Breast epithelium (tissue), 4 donors: ENCODE data around the gene TMEM100. TPM values are rescaled to one million over a fixed set of nuclear protein-coding genes. Genes with fewer than 3 reads are reported as not detected.

Experiments
- DNase-seq, 2 donors: peaks; one replicate each; pipeline ENCODE4 v3.0.0-alpha.2; 2019; ENCODE audit warnings: low spot score in 2 of 2
- H3K27ac ChIP-seq, 2 donors: fragments of 200-600 bp; sonication (generic) in 1 of 2; one replicate each; pipeline ENCODE4 v1.5.1; 2016 to 2019; ENCODE audit warnings: mild to moderate bottlenecking in 1 of 2
- H3K27me3 ChIP-seq, 2 donors: fragments of 200-600 bp; sonication (generic) in 1 of 2; one replicate each; pipeline versions ENCODE4 v1.5.1 to v1.6.0; 2017 to 2019; ENCODE audit warnings: control low read depth in 1 of 2, mild to moderate bottlenecking in 1 of 2
- H3K36me3 ChIP-seq: fragments of 200-600 bp; one replicate; pipeline ENCODE4 v1.5.1; 2019
- H3K4me1 ChIP-seq, 2 donors: fragments of 200-600 bp; sonication (generic); one replicate each; pipeline ENCODE4 v1.5.1; 2016 to 2019; ENCODE audit warnings: control low read depth in 1 of 2
- H3K4me3 ChIP-seq, 3 donors: fragments of 200-600 bp; sonication (generic); 1 replicate in 2 of 3; 2 replicates in 1 of 3; pipeline ENCODE4 v1.5.1; 2016 to 2019; ENCODE audit warnings: mild to moderate bottlenecking in 3 of 3, moderate library complexity in 2 of 3
- H3K9me3 ChIP-seq, 2 donors: fragments of 200-600 bp; sonication (generic) in 1 of 2; one replicate each; pipeline ENCODE4 v1.5.1; 2016 to 2019; ENCODE audit warnings: control low read depth in 1 of 2
- POLR2A ChIP-seq: fragments of 450-650 bp; IDR thresholded peaks from one replicate; pipeline ENCODE4 v1.6.1; 2016; ENCODE audit warnings: antibody characterized with exemption, mild to moderate bottlenecking, moderate library complexity
- POLR2AphosphoS5 ChIP-seq, 3 donors: sonication (generic); formaldehyde crosslinking; IDR thresholded peaks; one replicate each; pipeline ENCODE4 v1.6.1; 2017; ENCODE audit warnings: antibody characterized with exemption in 3 of 3
- intact Hi-C: fragments of 100-400 bp; cut with DNase I; formaldehyde crosslinking; loops from one replicate; pipeline ENCODE4 v1.15.1; 2023; ENCODE audit warnings: low total_unique reads
- total RNA-seq, 3 donors: library from RNA; depleted of rRNA; stranded (reverse); fragments of >200 nt; gene quantifications; one replicate each; pipeline ENCODE4 v1.1.0, GENCODE V29; 2016
- TF ChIP-seq, protein P1 (sequence below), 3 donors: fragments of 450-650 bp; IDR thresholded peaks; one replicate each; pipeline ENCODE4 v1.5.1; 2016 to 2017; ENCODE audit warnings: antibody characterized with exemption in 3 of 3, mild to moderate bottlenecking in 3 of 3, moderate library complexity in 3 of 3

The TMEM100 gene
- total RNA-seq, 3 donors from 2014 or later = 6.7 to 27.2 (median 20.3) TPM

DNA sequence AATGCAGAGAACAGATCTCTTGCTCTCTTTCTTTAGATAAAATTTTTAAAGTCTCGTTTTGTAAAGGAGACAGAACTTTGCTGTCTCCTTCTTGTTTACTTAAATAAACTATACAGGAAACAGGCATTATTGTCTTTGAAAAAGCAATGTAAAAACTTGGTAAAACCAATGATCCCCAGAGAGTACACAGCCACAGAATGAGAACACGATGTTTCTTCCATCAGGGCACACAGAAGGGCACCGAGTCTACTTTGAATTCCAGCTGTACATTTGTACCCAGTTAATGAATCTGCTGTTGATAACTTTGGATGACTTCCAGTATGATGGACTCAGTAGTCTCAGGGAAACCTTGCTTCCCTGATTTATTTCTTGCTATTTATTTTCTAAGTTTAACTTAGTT is 8.1 kb upstream of the TMEM100 start:
- Histone ChIP-seq H3K4me1 (peaks cover 3 to 4% of the 10 kb centered on the region in 2 donors), H3K9me3 (no peaks in the 10 kb centered on the region), H3K27me3 (no peaks in the 10 kb centered on the region), H3K27ac (peak overlapping the region; percentile 66 to 78), H3K4me3 (peak overlapping the region in 1 of 3 donors; percentile 19), H3K36me3 (no peaks in the 10 kb centered on the region)
- TF ChIP-seq POLR2A (no peak), POLR2AphosphoS5 (IDR thresholded peaks at IDR 0.05) (no peak)
- TF ChIP-seq, protein P1, sequence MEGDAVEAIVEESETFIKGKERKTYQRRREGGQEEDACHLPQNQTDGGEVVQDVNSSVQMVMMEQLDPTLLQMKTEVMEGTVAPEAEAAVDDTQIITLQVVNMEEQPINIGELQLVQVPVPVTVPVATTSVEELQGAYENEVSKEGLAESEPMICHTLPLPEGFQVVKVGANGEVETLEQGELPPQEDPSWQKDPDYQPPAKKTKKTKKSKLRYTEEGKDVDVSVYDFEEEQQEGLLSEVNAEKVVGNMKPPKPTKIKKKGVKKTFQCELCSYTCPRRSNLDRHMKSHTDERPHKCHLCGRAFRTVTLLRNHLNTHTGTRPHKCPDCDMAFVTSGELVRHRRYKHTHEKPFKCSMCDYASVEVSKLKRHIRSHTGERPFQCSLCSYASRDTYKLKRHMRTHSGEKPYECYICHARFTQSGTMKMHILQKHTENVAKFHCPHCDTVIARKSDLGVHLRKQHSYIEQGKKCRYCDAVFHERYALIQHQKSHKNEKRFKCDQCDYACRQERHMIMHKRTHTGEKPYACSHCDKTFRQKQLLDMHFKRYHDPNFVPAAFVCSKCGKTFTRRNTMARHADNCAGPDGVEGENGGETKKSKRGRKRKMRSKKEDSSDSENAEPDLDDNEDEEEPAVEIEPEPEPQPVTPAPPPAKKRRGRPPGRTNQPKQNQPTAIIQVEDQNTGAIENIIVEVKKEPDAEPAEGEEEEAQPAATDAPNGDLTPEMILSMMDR (IDR thresholded peaks at IDR 0.05) = no peak
- no peak for DNase-seq
- intact Hi-C loops = no loop called here

DNA sequence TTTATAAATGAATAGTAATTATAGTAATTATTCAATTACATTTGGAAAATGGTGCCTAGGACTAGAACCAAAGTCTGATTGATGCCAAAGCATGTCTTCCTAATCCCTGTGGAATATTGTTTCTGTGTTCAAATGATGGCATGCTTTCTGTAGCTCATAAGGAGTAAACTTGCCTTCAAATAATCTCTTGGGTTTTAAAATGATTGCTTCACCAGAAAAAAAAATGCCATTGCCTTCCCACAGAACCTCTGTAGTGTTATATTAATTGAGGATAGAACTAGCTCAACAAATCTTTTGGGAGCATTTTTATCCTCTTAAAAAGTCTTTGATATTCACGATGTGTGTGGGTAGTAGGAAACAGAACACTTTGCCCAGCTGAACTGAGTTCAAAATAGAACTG is 7.7 kb upstream of the TMEM100 start:
- H3K27ac ChIP-seq = peak overlapping the region in 1 of 2 donors; percentile 78
- no peak for DNase-seq
- TF ChIP-seq POLR2AphosphoS5 (IDR thresholded peaks at IDR 0.05) (no peak), POLR2A (no peak)
- TF ChIP-seq, protein P1 (IDR thresholded peaks at IDR 0.05) = no peak
- H3K9me3 ChIP-seq = no peaks in the 10 kb centered on the region
- intact Hi-C loops = no loop called here
- H3K36me3 ChIP-seq = no peaks in the 10 kb centered on the region
- no peaks in the 10 kb centered on the region for H3K27me3 ChIP-seq
- peak overlapping the region in 1 of 3 donors; percentile 19 for H3K4me3 ChIP-seq
- H3K4me1 ChIP-seq = peaks cover 3 to 4% of the 10 kb centered on the region in 2 donors

DNA sequence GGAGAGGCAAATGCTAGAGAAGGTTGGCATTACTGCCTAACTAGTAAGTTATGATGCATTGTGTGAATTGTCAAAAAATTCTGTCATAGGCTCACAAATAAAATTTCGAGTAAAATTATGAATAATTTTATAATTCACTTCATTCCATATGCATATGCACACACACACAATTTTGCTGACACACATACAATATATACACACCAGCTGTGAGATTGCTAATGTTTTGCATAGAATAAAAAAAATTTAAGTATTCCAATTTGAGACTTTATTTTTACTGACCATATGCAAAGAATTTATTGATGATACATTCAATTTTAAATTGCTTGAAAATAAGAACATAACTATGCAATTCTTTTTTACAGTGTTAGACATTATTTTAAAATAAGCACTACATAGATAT is 6.8 kb upstream of the TMEM100 start:
- H3K4me3 ChIP-seq = no peak overlapping the region
- no peaks in the 10 kb centered on the region for H3K27me3 ChIP-seq
- H3K36me3 ChIP-seq = no peaks in the 10 kb centered on the region
- intact Hi-C loops = no loop called here
- H3K9me3 ChIP-seq = no peaks in the 10 kb centered on the region
- DNase-seq = no peak
- H3K4me1 ChIP-seq = peaks cover 3 to 4% of the 10 kb centered on the region in 2 donors
- no peak overlapping the region for H3K27ac ChIP-seq
- TF ChIP-seq POLR2A = no peak
- TF ChIP-seq, protein P1 (IDR thresholded peaks at IDR 0.05) = no peak
- no peak for TF ChIP-seq POLR2AphosphoS5 (IDR thresholded peaks at IDR 0.05)

DNA sequence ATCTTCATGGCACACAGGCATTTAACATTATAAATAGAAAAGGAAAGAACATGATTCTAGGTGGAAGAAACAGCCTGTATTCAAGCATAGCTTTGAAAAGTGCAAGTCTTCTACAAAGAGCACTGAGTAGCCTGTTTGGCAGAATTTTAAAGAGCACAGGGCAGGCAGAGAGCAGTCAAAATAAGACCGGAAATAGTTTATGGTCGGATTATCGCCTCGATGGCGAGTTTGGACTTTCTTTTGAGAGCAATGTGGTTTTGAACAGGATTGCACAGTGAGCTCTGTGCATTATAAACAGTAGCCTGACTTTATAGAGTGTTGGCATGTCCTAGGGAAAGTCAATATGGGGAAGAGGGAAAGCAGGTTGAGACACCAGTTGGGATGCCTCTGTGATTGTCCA is 6.2 kb upstream of the TMEM100 start:
- Histone ChIP-seq H3K4me3 (no peak overlapping the region), H3K27ac (no peak overlapping the region)

DNA sequence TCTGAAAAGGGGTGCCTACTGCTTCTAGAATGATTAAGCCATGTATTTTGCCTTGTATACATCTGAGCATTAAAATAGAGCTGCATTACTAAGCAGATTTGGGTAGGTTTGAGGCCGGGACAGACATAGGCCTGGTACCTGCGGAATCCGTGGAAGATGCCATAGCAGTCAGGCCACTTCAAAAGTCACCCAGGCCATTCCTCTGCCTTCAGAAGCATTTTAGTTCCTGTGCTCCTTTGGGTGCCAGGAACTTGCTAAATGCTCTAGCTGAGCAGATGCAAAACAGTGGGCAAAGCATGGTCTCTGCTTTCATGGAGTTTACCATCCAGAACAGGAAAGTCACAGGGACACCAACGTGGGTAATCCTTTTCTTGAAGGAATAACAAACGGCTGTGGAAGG is 5.7 kb upstream of the TMEM100 start:
- Histone ChIP-seq H3K9me3 (no peaks in the 10 kb centered on the region), H3K27ac (no peak overlapping the region), H3K4me3 (no peak overlapping the region), H3K4me1 (peaks cover 3 to 4% of the 10 kb centered on the region in 2 donors), H3K36me3 (no peaks in the 10 kb centered on the region), H3K27me3 (no peaks in the 10 kb centered on the region)
- no peak for DNase-seq
- no peak for TF ChIP-seq POLR2AphosphoS5 (IDR thresholded peaks at IDR 0.05)
- TF ChIP-seq, protein P1 (IDR thresholded peaks at IDR 0.05) = no peak
- intact Hi-C loops = no loop called here

More for the DNA sequence above, 6.2 kb upstream of the TMEM100 start:
- no peak for DNase-seq
- no peaks in the 10 kb centered on the region for H3K36me3 ChIP-seq
- no peak for TF ChIP-seq POLR2AphosphoS5 (IDR thresholded peaks at IDR 0.05)
- no peak for TF ChIP-seq POLR2A
- TF ChIP-seq, protein P1 (IDR thresholded peaks at IDR 0.05) = no peak
- peaks cover 3 to 4% of the 10 kb centered on the region in 2 donors for H3K4me1 ChIP-seq
- no peaks in the 10 kb centered on the region for H3K9me3 ChIP-seq
- intact Hi-C loops = no loop called here
- H3K27me3 ChIP-seq = no peaks in the 10 kb centered on the region
